ENCODE measurements around the gene C1QA.

DNA sequence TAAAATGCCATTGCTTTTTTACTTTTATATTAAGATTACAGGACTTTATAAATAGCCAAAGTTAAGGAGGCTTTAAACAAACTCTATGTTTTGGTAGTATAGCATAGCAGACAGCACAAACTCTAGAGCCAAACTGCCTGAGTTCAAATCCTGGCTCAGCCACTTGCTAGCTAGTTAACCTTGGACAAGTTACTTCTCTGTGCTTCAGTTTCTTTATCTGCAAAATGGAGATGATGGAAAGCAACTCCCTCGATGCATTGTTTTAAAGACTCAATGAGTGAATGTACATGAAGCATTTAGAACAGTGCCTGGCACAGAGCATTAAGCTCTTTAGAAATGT is 38.0 kb downstream of the C1QA start:
- peak; percentile 23 for TF ChIP-seq CTCF (IDR thresholded peaks at IDR 0.05; ENCODE audit: poor library complexity, severe bottlenecking)
- no peak for TF ChIP-seq RAD21 (conservative IDR thresholded peaks at IDR 0.05)
- no peak for TF ChIP-seq TAF1 (IDR thresholded peaks at IDR 0.05; ENCODE audit: low read depth)
- TF ChIP-seq, protein P1, sequence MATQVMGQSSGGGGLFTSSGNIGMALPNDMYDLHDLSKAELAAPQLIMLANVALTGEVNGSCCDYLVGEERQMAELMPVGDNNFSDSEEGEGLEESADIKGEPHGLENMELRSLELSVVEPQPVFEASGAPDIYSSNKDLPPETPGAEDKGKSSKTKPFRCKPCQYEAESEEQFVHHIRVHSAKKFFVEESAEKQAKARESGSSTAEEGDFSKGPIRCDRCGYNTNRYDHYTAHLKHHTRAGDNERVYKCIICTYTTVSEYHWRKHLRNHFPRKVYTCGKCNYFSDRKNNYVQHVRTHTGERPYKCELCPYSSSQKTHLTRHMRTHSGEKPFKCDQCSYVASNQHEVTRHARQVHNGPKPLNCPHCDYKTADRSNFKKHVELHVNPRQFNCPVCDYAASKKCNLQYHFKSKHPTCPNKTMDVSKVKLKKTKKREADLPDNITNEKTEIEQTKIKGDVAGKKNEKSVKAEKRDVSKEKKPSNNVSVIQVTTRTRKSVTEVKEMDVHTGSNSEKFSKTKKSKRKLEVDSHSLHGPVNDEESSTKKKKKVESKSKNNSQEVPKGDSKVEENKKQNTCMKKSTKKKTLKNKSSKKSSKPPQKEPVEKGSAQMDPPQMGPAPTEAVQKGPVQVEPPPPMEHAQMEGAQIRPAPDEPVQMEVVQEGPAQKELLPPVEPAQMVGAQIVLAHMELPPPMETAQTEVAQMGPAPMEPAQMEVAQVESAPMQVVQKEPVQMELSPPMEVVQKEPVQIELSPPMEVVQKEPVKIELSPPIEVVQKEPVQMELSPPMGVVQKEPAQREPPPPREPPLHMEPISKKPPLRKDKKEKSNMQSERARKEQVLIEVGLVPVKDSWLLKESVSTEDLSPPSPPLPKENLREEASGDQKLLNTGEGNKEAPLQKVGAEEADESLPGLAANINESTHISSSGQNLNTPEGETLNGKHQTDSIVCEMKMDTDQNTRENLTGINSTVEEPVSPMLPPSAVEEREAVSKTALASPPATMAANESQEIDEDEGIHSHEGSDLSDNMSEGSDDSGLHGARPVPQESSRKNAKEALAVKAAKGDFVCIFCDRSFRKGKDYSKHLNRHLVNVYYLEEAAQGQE (IDR thresholded peaks at IDR 0.05; ENCODE audit: borderline replicate concordance), result no peak

Data from neural cell (in vitro differentiated cells).